ENCODE results near the gene TES. TPM values are rescaled to one million over a fixed set of nuclear protein-coding genes. Genes with fewer than 3 reads are reported as not detected.

Gene TES
- total RNA-seq, 4 donors from 2014 or later, result 24.7 to 33.1 (median 31.6) TPM

GRCh38 chr7:116298055-116298454, 87.7 kb downstream of the TES start:
- TF ChIP-seq CTCF (IDR thresholded peaks at IDR 0.05; ENCODE audit: low read depth), result no peak

DNA sequence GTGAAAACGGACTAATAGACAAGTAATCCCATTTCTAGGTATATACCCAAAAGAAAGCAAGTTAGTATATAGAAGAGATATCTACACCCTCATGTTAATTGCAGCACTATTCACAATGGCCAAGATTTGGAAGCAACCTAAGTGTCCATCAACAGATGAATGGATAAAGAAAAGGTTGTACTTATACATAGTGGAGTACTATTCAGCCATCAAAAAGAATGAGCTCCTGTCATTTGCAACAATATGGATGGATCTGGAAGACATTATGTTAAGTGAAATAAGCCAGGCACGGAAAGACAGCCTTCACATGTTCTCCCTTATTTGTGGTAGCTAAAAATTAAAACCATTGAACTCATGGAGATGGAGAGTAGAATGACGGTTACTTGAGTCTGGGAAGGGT, 88.2 kb downstream of the TES start:
- TF ChIP-seq CTCF (IDR thresholded peaks at IDR 0.05; ENCODE audit: low read depth), result no peak

- no peak for TF ChIP-seq CTCF (IDR thresholded peaks at IDR 0.05; ENCODE audit: low read depth)
These were observed 95.4 kb downstream of the TES start for GRCh38 chr7:116305485-116306408.

GRCh38 chr7:116306409-116307048, 96.2 kb downstream of the TES start:
- TF ChIP-seq CTCF (IDR thresholded peaks at IDR 0.05; ENCODE audit: low read depth), result no peak

GRCh38 chr7:116307253-116307652, 96.9 kb downstream of the TES start:
- TF ChIP-seq CTCF (IDR thresholded peaks at IDR 0.05; ENCODE audit: low read depth), result no peak

Other genes with a start within 250 kb of the TES start
- 10 to 100 TPM in 3 of 4 donors, 1 to 10 TPM in 1; 9.2 to 77.7 (median 18.8) TPM for gene TFEC, start 179.8 kb upstream of the TES start, total RNA-seq